GM21786 (cell line): ENCODE measurements around the gene GRK5.
"Not testable (repeated sequence)": the region's sequence is repeated elsewhere in the genome, so short reads cannot be mapped to it uniquely, and the experiment has no call there.

ENCODE experiments used
- ATAC-seq: cut with Tn5 transposase; IDR thresholded peaks from one replicate; pipeline ENCODE4 v1.9.1; 2021; ENCODE audit not compliant: unreplicated experiment

Gene GRK5

DNA sequence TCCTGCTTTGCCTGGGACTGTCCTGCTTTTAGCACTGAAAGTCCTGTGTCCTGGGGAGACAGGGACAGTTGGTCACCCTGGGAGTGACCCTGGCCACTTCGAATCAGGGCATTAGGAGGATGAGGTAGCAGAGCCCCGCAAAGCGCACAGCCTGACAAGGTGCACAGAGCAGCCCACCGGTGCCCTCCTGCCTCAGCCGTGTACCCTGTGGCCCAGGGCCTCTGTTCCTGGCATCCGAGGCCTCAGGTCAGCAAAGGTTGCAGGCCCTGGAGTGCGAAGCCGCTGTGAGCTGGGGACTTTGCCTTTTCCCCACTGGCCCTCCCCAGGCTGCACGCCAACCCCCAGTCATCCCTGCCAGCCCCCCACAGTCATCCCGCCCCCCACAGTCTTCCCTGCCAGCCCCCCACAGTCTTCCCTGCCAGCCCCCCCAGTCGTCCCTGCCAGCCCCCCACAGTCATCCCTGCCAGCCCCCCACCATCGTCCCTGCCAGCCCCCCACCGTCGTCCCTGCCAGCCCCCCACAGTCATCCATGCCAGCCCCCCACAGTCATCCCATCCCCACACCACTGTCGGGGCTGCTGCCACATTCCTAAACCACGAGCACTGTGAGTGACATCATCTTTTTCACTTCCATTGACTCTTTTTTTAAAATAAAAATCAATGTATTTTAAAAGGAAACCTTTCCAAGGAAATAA, 243.4 kb downstream of the GRK5 start:
- ATAC-seq: no peak

DNA sequence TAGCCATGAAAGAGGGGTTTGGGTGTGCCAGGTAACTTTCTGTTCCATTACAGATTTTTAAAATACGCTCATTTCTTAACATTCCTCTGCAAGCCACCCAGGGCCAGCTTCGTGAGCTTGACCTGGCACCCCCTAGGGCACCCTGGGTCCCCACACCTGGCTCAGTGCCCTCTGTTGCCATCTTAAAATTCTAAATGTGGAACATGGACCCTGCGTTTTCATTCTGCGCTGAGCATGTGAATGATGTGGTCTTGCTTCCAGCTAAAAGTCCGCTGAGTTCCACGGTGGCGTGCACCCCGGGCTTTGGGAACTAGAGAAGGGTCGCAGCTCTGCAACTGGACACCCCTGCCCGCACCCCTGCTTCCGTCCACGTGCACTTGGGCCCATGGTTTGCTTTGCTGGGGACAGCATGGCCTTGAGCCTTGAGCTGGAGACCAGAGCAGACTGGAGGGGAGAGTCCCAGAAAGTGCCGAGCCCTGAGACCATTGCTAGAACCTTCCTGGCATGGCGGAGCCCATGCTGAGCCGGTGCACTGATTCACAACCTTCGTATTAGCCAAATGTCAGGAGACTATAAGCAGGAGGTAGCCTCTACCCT, 244.0 kb downstream of the GRK5 start:
- no peak for ATAC-seq

- no peak for ATAC-seq
These were observed 245.0 kb downstream of the GRK5 start for GRCh38 chr10:119452396-119452795.

GRCh38 chr10:119453313-119453712, 245.9 kb downstream of the GRK5 start:
- no peak for ATAC-seq

DNA sequence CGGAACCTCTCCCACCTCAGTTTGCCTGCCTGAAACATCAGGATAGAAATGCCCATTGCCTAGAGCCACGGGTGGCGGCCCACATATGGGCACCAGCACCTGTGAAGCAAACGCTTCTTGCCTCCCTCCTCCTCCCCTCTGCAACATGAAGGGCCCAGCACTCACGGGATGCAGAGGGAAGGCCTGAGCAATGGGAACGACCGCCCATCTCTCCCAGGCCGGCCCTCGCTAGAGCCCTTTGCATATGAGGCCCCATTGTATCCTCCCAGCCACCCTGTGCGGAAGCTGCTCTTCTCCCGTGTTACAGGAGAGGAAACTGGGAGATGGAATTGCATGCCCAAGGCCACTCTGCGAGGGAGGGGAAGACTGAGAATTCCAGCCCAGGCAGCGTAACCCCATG, 246.9 kb downstream of the GRK5 start:
- no peak for ATAC-seq

DNA sequence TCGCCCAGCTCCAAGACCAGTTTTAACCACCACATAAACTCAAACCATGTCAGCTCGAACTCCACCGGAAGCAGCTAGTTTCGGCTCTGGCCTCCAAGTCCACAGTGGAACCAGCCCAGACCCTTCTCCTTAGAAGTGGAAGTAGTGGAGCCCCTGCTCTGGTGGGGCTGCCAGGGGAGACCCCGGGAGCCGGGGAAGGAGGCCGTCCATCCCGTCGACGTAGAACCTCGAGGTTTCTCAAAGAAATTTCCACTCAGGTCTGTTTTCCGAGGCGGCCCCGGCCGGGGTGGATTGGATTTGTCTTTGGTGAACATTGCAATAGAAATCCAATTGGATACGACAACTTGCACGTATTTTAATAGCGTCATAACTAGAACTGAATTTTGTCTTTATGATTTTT, 247.6 kb downstream of the GRK5 start:
- ATAC-seq: no peak

DNA sequence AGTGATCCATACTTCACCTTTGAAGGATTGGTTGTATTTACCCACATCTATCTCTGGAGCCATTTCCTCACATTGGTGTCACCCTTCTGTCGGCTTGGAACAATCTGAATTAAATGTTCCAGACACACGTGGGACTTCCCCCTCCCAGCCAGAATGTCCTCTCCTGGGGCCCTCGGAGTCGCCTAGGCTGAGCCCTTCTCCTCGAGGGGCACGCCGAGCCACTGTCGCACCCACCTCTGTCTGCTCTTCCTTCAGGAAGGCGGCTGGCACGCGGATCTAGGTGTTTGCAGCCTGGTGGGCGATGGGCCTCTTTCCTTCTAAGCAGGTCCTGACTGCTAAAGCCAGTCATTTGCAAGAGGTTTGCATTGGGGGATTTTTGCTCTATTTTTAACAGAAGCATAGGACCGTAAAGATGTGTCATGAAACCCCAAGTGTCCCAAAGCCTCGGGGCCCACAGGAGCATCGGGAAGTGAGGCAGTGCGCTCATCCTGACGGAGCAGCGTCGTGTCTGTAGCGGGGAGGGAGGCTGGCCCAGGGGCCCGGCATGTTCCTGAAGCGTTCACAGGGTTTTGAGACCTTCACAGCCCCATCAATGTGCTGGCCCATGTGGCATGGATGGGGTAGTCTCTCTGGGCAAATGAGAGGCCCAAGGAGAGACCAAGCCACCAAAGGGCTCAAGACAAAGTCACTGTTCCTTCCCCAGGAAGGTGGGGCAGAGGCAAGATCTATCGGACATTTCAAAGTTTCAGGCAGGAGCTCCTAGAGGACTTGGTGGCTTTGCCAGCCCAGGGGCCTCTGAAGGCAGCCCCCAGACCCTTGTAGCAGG, 248.5 kb downstream of the GRK5 start:
- ATAC-seq: no peak

DNA sequence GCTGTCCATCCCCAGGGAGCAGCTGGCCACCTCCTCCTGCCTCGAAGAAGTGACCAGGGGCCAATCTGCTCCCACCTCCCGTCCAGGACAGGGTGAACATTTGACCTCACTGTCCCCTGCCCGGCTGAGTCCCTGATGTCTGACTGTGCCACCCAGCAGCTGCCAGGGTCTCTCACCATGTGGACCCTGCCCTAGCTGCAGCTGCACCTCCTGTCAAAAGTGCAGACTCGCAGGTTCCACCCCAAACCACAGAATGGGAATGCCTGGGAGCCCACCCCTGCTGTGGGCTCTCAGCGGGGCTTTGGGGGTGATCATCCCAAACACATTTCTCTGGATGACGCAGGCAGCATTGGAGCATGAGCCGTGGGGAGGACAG, 249.1 kb downstream of the GRK5 start:
- no peak for ATAC-seq

DNA sequence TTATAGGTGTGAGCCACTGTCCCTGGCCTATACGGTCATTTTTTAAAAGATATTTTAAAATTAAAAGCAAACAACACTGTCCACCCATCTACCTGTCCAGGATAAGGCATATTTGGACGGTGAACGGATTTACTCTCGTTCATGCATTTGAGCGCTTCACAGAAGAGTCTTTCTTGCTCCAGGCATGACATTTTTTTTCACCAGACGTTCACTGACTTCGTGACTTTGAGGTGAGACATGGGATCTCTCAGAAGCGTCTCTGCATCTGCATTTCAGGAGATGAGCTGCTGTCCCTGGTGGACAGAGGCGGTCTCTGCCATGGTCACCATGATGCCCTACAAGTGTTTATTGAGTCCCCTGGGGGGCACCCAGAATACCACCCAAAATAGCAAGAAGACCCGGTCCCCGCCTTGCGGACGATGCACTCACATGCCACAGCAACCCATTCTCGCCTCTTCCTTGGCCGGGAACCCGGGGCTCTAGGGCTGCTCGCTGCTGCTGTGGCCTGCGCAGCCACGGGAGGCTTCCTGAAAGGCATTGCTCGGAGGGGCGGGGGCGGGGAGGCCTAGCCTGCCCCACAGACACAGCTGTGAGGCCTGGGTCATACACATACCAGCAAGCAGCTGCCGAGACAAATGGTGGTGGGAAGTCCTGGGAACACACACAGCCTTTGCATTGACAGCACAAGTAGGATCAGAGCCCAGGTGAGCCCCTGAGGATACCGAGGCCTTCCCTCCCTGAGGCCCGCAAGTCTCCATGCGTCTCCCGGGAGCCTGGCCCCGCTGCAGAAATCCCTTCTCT, 250.8 kb downstream of the GRK5 start:
- ATAC-seq: no peak

GRCh38 chr10:119459681-119460340, 252.4 kb downstream of the GRK5 start:
- no peak for ATAC-seq

GRCh38 chr10:119460369-119461195, 253.2 kb downstream of the GRK5 start:
- no peak for ATAC-seq

GRCh38 chr10:119461380-119461779, 254.0 kb downstream of the GRK5 start:
- peak; percentile 64 for ATAC-seq

DNA sequence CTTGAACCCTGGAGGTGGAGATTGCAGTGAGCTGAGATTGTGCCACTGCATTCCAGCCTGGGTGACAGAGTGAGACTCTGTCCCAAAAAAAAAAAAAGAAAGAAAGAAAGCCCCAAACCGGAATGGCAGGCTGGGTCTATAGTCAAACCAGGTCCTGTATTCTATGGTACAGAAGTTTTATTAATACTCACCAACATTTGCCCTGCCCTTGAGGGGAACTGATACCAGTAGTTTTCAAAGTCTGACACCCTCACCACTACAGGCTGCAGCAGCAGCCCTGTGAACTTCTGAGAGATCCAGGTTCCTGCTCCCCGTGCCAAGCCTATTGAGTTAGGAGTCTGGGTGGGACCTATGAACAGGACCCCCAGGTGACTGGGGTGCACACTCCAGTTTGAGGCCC, 254.6 kb downstream of the GRK5 start:
- peak; percentile 60 for ATAC-seq

DNA sequence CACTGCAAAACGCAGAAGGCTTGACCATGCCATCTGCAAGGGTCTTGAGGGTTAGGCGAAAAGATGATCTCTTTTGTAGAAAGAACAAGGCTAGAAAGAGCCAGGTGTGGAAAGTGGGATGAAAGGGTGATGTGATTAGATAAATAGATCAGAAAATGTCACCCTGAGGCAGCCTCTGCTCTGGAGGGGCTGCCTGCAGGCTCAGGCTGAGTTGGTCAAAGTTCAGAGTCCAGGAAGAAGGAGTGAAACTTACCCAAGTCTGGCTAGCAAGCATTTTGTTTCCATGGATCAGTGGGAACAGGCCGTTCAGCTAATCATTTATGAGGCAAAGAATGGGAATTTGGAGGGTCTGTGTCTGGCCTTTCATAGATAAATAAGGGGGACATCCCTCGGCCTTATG, 255.4 kb downstream of the GRK5 start:
- no peak for ATAC-seq

DNA sequence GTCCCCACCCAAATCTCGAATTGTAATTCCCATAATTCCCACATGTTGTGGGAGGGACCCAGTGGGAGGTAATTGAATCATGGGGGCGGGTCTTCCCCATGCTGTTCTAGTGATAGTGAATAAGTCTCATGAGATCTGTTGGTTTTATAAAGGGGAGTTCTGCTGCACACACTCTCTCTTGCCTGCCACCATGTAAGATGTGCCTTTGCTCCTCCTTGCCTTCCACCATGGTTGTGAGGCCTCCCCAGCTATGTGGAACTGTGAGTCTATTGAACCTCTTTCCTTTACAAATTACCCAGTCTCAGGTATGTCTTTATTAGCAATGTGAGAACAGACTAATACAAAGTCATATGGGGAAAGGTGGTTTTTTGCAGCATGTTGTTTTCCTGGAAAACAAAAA, 255.8 kb downstream of the GRK5 start:
- not testable (repeated sequence) for ATAC-seq

- no peak for ATAC-seq
These were observed 257.7 kb downstream of the GRK5 start for GRCh38 chr10:119465085-119465484.

DNA sequence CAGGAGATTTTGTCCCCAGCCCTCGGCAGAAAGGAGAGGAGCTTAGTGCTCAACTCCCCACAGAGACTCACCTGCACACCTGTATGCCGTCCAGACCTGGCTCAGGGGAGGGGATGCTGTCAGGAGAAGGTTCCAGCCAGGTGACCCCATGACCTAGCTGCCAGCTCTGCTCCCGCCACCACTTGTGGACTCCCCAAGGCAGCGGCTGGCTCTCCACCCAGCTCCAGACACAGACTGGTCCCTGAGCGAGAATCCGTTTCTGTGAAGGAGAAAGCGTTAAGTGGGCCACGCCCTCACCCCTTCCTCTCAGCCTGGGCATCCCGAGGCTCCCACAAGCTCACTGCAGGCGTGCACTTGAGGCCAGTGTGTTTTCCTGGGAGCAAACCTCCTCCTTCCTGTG, 258.7 kb downstream of the GRK5 start:
- ATAC-seq: no peak

- peak; percentile 70 for ATAC-seq
These were observed 259.3 kb downstream of the GRK5 start for GRCh38 chr10:119466655-119467054.

DNA sequence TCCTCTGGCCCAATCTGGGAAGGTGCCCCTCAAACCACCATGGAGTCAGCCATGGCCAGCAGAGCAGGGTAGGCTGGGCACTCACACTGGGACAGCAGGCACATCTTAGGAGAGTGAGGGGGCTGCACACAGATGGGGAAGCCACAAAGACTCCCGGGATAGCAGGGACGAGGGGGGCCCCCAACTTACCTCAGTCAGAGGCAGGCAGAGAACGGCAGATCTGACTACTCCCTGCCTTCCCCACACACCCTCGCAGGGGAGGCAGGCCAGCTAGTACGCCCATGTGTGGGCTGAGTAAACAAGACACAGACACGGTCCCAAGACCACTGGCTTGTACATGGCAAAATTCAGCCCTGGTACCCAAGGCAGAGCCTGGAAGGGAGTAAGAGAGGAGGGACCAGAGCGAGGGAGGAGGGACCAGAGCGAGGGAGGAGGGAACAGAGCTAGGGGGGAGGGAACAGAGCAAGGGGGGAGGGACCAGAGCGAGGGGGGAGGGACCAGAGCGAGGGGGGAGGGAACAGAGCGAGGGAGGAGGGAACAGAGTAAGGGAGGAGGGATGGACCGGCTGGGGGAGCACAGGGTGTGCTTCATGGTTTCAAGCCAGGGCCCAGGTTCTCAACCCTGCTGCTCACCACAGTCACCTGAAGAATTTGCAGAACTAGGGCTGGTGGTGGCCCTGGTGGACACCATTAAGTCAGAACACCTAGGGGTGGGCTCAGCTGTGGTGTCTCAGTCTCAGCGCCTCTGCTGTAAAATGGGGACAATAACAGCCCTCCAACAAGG, 261.4 kb downstream of the GRK5 start:
- no peak for ATAC-seq
